Thyroid gland (tissue), 4 donors: ENCODE measurements around the gene CD55.

Experiments used
- POLR2A ChIP-seq, 2 donors: fragments of 450-650 bp; IDR thresholded peaks; one replicate each; pipeline ENCODE4 v1.6.1; 2017; ENCODE audit warnings: antibody characterized with exemption in 2 of 2, mild to moderate bottlenecking in 2 of 2, moderate library complexity in 1 of 2
- TF ChIP-seq, protein P1 (sequence below), 6 experiments: fragments of 200-600 bp in 3 of 6; fragments of 450-650 bp in 3 of 6; sonication (generic) in 3 of 6; IDR thresholded peaks; one replicate each; pipeline ENCODE4 v1.5.1; 2016 to 2019; ENCODE audit warnings: antibody characterized with exemption in 6 of 6, mild to moderate bottlenecking in 2 of 6, inconsistent platforms in 1 of 6, moderate library complexity in 1 of 6

DNA sequence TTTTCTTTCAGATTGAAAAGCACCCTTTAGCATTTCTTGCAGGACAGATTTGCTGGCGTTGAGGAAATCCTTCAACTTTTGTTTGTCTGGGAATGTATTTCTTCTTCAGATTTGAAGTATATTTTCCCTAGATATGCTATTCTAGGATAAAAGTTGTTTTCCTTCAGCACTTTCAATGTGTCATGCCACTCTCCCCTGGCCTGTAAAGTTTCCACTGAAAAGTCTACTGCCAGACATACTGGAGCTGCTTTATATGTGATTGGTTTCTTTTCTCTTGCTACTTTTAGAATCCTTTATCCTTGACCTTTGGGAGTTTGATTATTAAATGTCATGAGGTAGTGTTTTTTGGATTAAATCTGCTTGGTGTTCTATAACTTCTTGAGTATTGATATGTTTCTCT is 44.2 kb upstream of the CD55 start:
- TF ChIP-seq, protein P1, sequence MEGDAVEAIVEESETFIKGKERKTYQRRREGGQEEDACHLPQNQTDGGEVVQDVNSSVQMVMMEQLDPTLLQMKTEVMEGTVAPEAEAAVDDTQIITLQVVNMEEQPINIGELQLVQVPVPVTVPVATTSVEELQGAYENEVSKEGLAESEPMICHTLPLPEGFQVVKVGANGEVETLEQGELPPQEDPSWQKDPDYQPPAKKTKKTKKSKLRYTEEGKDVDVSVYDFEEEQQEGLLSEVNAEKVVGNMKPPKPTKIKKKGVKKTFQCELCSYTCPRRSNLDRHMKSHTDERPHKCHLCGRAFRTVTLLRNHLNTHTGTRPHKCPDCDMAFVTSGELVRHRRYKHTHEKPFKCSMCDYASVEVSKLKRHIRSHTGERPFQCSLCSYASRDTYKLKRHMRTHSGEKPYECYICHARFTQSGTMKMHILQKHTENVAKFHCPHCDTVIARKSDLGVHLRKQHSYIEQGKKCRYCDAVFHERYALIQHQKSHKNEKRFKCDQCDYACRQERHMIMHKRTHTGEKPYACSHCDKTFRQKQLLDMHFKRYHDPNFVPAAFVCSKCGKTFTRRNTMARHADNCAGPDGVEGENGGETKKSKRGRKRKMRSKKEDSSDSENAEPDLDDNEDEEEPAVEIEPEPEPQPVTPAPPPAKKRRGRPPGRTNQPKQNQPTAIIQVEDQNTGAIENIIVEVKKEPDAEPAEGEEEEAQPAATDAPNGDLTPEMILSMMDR (IDR thresholded peaks at IDR 0.05) = no peak
- no peak for TF ChIP-seq POLR2A (IDR thresholded peaks at IDR 0.05)
